MM.1S (cell line): Measurements from ENCODE around the gene SERPINA12.

ENCODE experiments used
- CTCF ChIP-seq: fragments of 300-600 bp; sonication (generic); IDR thresholded peaks from 2 replicates; pipeline ENCODE4 v1.5.1; 2016; ENCODE audit warnings: antibody characterized with exemption, low read length, mixed read lengths
- EZH2 ChIP-seq: fragments of 300-600 bp; sonication (generic); optimal IDR thresholded peaks from 2 replicates; pipeline ENCODE3; 2017; ENCODE audit warnings: low read depth, mild to moderate bottlenecking, antibody characterized with exemption, low read length, mixed read lengths
- EZH2phosphoT487 ChIP-seq: fragments of 300-600 bp; sonication (generic); IDR thresholded peaks from 2 replicates; pipeline ENCODE4 v1.6.1; 2018; ENCODE audit warnings: antibody characterized with exemption, low read length

GRCh38 chr14:94523265-94523664, 14.0 kb upstream of the SERPINA12 start:
- TF ChIP-seq CTCF (no peak), EZH2 (no peak), EZH2phosphoT487 (no peak)
